ENCODE results near the gene RNGTT.
A peak's percentile ranks its signal among the peaks of the same experiment; 100 is the strongest.

Gene RNGTT

GRCh38 chr6:88963139-88964090, at the start of gene RNGTT:
Gene RNGTT, minus strand, starts transcription at chr6:88963618. Its CDS starts 209 bp downstream, at chr6:88963409.
- Histone ChIP-seq H3K27me3 (ENCODE audit: control insufficient read depth, insufficient read depth, low read length) (no peaks in the 10 kb centered on the region), H3K4me3 (ENCODE audit: low read length) (peak within 1 kb of the TSS; percentile 70), H3K27ac (ENCODE audit: low read length) (no peak within 1 kb of the TSS), H3K4me1 (ENCODE audit: control insufficient read depth, insufficient read depth, low read length) (no peaks in the 10 kb centered on the region), H3K9me3 (ENCODE audit: control insufficient read depth, insufficient read depth, low read length) (no peaks in the 10 kb centered on the region), H3K36me3 (ENCODE audit: control insufficient read depth, insufficient read depth, low read length) (no peaks in the 10 kb centered on the region)
- no CpG with 5 or more reads among the region's 74 CpGs for WGBS (ENCODE audit: insufficient coverage, insufficient read length)
- peak; percentile 86 for DNase-seq (ENCODE audit: low read depth, low spot score)

GRCh38 chr6:89011436-89011835, 48.0 kb upstream of the RNGTT start:
- H3K27me3 ChIP-seq (ENCODE audit: control insufficient read depth, insufficient read depth, low read length) = no peaks in the 10 kb centered on the region
- H3K9me3 ChIP-seq (ENCODE audit: control insufficient read depth, insufficient read depth, low read length) = no peaks in the 10 kb centered on the region
- no CpG with 5 or more reads among the region's 2 CpGs for WGBS (ENCODE audit: insufficient coverage, insufficient read length)
- no peak overlapping the region for H3K4me3 ChIP-seq (ENCODE audit: low read length)
- no peak for DNase-seq (ENCODE audit: low read depth, low spot score)
- H3K27ac ChIP-seq (ENCODE audit: low read length) = no peak overlapping the region
- 0 out of 2 replicates have a peak, but pooled peaks cover 1% of the 10 kb centered on the region for H3K4me1 ChIP-seq (ENCODE audit: control insufficient read depth, insufficient read depth, low read length)
- H3K36me3 ChIP-seq (ENCODE audit: control insufficient read depth, insufficient read depth, low read length) = no peaks in the 10 kb centered on the region

- Histone ChIP-seq H3K4me3 (ENCODE audit: low read length) (no peak overlapping the region), H3K27me3 (ENCODE audit: control insufficient read depth, insufficient read depth, low read length) (no peaks in the 10 kb centered on the region), H3K4me1 (ENCODE audit: control insufficient read depth, insufficient read depth, low read length) (0 out of 2 replicates have a peak, but pooled peaks cover 1% of the 10 kb centered on the region), H3K36me3 (ENCODE audit: control insufficient read depth, insufficient read depth, low read length) (no peaks in the 10 kb centered on the region), H3K27ac (ENCODE audit: low read length) (no peak overlapping the region), H3K9me3 (ENCODE audit: control insufficient read depth, insufficient read depth, low read length) (no peaks in the 10 kb centered on the region)
- no CpG with 5 or more reads among the region's 2 CpGs for WGBS (ENCODE audit: insufficient coverage, insufficient read length)
- DNase-seq (ENCODE audit: low read depth, low spot score) = no peak
These were observed 47.4 kb upstream of the RNGTT start for GRCh38 chr6:89010825-89011224.

GRCh38 chr6:89009624-89010059, 46.2 kb upstream of the RNGTT start:
- Histone ChIP-seq H3K9me3 (ENCODE audit: control insufficient read depth, insufficient read depth, low read length) (no peaks in the 10 kb centered on the region), H3K27ac (ENCODE audit: low read length) (no peak overlapping the region), H3K36me3 (ENCODE audit: control insufficient read depth, insufficient read depth, low read length) (no peaks in the 10 kb centered on the region), H3K4me3 (ENCODE audit: low read length) (no peak overlapping the region), H3K27me3 (ENCODE audit: control insufficient read depth, insufficient read depth, low read length) (no peaks in the 10 kb centered on the region), H3K4me1 (ENCODE audit: control insufficient read depth, insufficient read depth, low read length) (0 out of 2 replicates have a peak, but pooled peaks cover 1% of the 10 kb centered on the region)
- DNase-seq (ENCODE audit: low read depth, low spot score) = no peak
- WGBS (ENCODE audit: insufficient coverage, insufficient read length) = no CpG with 5 or more reads among the region's 5 CpGs

GRCh38 chr6:89008815-89009374, 45.5 kb upstream of the RNGTT start:
- Histone ChIP-seq H3K4me3 (ENCODE audit: low read length) (no peak overlapping the region), H3K4me1 (ENCODE audit: control insufficient read depth, insufficient read depth, low read length) (0 out of 2 replicates have a peak, but pooled peaks cover 1% of the 10 kb centered on the region), H3K9me3 (ENCODE audit: control insufficient read depth, insufficient read depth, low read length) (no peaks in the 10 kb centered on the region), H3K27me3 (ENCODE audit: control insufficient read depth, insufficient read depth, low read length) (no peaks in the 10 kb centered on the region), H3K36me3 (ENCODE audit: control insufficient read depth, insufficient read depth, low read length) (no peaks in the 10 kb centered on the region), H3K27ac (ENCODE audit: low read length) (no peak overlapping the region)
- WGBS (ENCODE audit: insufficient coverage, insufficient read length) = no CpG with 5 or more reads among the region's 5 CpGs
- DNase-seq (ENCODE audit: low read depth, low spot score) = no peak

- no peaks in the 10 kb centered on the region for H3K9me3 ChIP-seq (ENCODE audit: control insufficient read depth, insufficient read depth, low read length)
- H3K27ac ChIP-seq (ENCODE audit: low read length) = no peak overlapping the region
- no peak overlapping the region for H3K4me3 ChIP-seq (ENCODE audit: low read length)
- no CpG with 5 or more reads among the region's 8 CpGs for WGBS (ENCODE audit: insufficient coverage, insufficient read length)
- H3K36me3 ChIP-seq (ENCODE audit: control insufficient read depth, insufficient read depth, low read length) = no peaks in the 10 kb centered on the region
- H3K4me1 ChIP-seq (ENCODE audit: control insufficient read depth, insufficient read depth, low read length) = 0 out of 2 replicates have a peak, but pooled peaks cover 1% of the 10 kb centered on the region
- DNase-seq (ENCODE audit: low read depth, low spot score) = no peak
- H3K27me3 ChIP-seq (ENCODE audit: control insufficient read depth, insufficient read depth, low read length) = no peaks in the 10 kb centered on the region
These were observed 44.8 kb upstream of the RNGTT start for GRCh38 chr6:89008001-89008814.

- H3K4me1 ChIP-seq (ENCODE audit: control insufficient read depth, insufficient read depth, low read length) = 0 out of 2 replicates have a peak, but pooled peaks cover 1% of the 10 kb centered on the region
- no peaks in the 10 kb centered on the region for H3K27me3 ChIP-seq (ENCODE audit: control insufficient read depth, insufficient read depth, low read length)
- no peaks in the 10 kb centered on the region for H3K9me3 ChIP-seq (ENCODE audit: control insufficient read depth, insufficient read depth, low read length)
- WGBS (ENCODE audit: insufficient coverage, insufficient read length) = no CpG with 5 or more reads among the region's 15 CpGs
- no peak for DNase-seq (ENCODE audit: low read depth, low spot score)
- no peak overlapping the region for H3K4me3 ChIP-seq (ENCODE audit: low read length)
- no peaks in the 10 kb centered on the region for H3K36me3 ChIP-seq (ENCODE audit: control insufficient read depth, insufficient read depth, low read length)
- no peak overlapping the region for H3K27ac ChIP-seq (ENCODE audit: low read length)
These were observed 44.0 kb upstream of the RNGTT start for GRCh38 chr6:89007209-89008000.

GRCh38 chr6:89002523-89002922, 39.1 kb upstream of the RNGTT start:
- DNase-seq (ENCODE audit: low read depth, low spot score) = no peak
- no CpG with 5 or more reads among the region's 4 CpGs for WGBS (ENCODE audit: insufficient coverage, insufficient read length)
- no peak overlapping the region for H3K27ac ChIP-seq (ENCODE audit: low read length)
- H3K9me3 ChIP-seq (ENCODE audit: control insufficient read depth, insufficient read depth, low read length) = no peaks in the 10 kb centered on the region
- peaks cover 1% of the 10 kb centered on the region; the same call in 1 of the 2 replicates for H3K4me1 ChIP-seq (ENCODE audit: control insufficient read depth, insufficient read depth, low read length)
- H3K27me3 ChIP-seq (ENCODE audit: control insufficient read depth, insufficient read depth, low read length) = no peaks in the 10 kb centered on the region
- H3K4me3 ChIP-seq (ENCODE audit: low read length) = no peak overlapping the region
- H3K36me3 ChIP-seq (ENCODE audit: control insufficient read depth, insufficient read depth, low read length) = no peaks in the 10 kb centered on the region

GRCh38 chr6:88997327-88997726, 33.9 kb upstream of the RNGTT start:
- WGBS (ENCODE audit: insufficient coverage, insufficient read length) = no CpG with 5 or more reads among the region's 4 CpGs
- DNase-seq (ENCODE audit: low read depth, low spot score) = no peak
- H3K36me3 ChIP-seq (ENCODE audit: control insufficient read depth, insufficient read depth, low read length) = no peaks in the 10 kb centered on the region
- no peak overlapping the region for H3K27ac ChIP-seq (ENCODE audit: low read length)
- H3K4me1 ChIP-seq (ENCODE audit: control insufficient read depth, insufficient read depth, low read length) = no peaks in the 10 kb centered on the region; the same call in 1 of the 2 replicates
- H3K27me3 ChIP-seq (ENCODE audit: control insufficient read depth, insufficient read depth, low read length) = no peaks in the 10 kb centered on the region
- H3K9me3 ChIP-seq (ENCODE audit: control insufficient read depth, insufficient read depth, low read length) = no peaks in the 10 kb centered on the region
- H3K4me3 ChIP-seq (ENCODE audit: low read length) = no peak overlapping the region

All from iPS DF 6.9 (cell line).